ENCODE measurements around the gene MAP2K6. TPM values are rescaled to one million over a fixed set of nuclear protein-coding genes. Genes with fewer than 3 reads are reported as not detected.

Gene MAP2K6
- total RNA-seq, 1 experiment from 2014 or later: 17.7 TPM

DNA sequence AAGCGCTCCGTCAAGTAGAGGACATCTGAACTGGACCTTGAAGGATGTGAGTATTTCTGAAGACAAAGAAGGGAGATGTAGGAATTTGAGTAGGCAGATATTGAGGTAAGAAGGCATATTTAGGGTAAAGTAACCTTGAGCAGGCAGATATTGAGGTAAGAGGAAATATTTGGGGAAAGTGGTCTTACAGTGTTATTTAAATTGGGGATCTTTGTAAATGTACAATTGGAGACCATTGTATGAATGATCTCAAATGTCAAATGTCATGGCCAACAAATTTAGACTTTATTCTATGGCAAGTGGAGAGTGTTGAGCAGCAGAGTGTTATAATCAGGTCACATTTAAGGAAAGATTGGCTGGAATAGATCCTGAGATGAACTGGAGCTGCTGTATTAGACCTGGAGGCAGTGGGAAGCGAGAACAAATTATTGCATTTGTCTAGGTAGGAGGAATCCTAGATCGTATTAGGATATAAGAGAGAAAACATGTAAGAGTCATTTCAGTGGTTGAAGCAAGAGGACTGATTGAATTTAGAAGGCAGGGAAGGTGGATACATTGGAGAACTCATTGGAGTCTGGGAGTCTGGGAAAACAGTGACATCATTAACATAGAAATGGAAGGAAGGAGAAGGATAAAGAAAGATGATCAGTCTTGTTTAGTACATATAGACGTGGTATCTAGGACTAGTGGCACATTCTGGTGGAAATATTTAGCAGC lies 165.6 kb downstream of the MAP2K6 start:
- Mint-ChIP-seq H3K27me3 (ENCODE audit: low read depth) (no peaks in the 10 kb centered on the region), H3K4me1 (peaks cover 4% of the 10 kb centered on the region in 2 experiments; a peak in 2 of 4 replicates), H3K9me3 (no peaks in the 10 kb centered on the region; a peak in 1 of 5 replicates), H3K36me3 (ENCODE audit: insufficient read depth in 1 of 3, low read depth in 3 of 3) (no peaks in the 10 kb centered on the region), H3K4me3 (no peak overlapping the region), H3K27ac (no peak overlapping the region)
- no CpG with 5 or more reads among the region's 5 CpGs for WGBS (ENCODE audit: extremely low coverage, insufficient read length, low lambda C conversion rate)
- no peak overlapping the region for H2AK5ac ChIP-seq (ENCODE audit: insufficient read length, low read length)
- no peak overlapping the region for H4K91ac ChIP-seq (ENCODE audit: insufficient read length, low read depth, low read length)
- no peaks in the 10 kb centered on the region for H3K9me3 ChIP-seq (ENCODE audit: control insufficient read depth, low read depth, low read length)
- H3K18ac ChIP-seq (ENCODE audit: insufficient read length, low read depth, low read length): no peak overlapping the region
- H3K79me2 ChIP-seq (ENCODE audit: insufficient read depth, low read length): no peaks in the 10 kb centered on the region
- no peak overlapping the region for H2AFZ ChIP-seq (ENCODE audit: low read length)
- H3T11ph ChIP-seq (ENCODE audit: low read length): no peak overlapping the region
- H3K14ac ChIP-seq (ENCODE audit: insufficient read depth, low read length): no peak overlapping the region
- no peaks in the 10 kb centered on the region for H3K79me1 ChIP-seq (ENCODE audit: insufficient read depth, low read depth, low read length, poor library complexity, severe bottlenecking)
- no peak overlapping the region for H2BK20ac ChIP-seq (ENCODE audit: low read depth, low read length, poor library complexity, severe bottlenecking)
- no peaks in the 10 kb centered on the region for H3K27me3 ChIP-seq (ENCODE audit: insufficient read depth, low read length)
- H2BK12ac ChIP-seq (ENCODE audit: insufficient read length, low read depth, low read length): no peak overlapping the region
- H3K4me1 ChIP-seq (ENCODE audit: insufficient read depth, low read length): 0 out of 2 replicates have a peak, but pooled peaks cover 3% of the 10 kb centered on the region
- DNase-seq: no peak
- no peak overlapping the region for H2BK5ac ChIP-seq (ENCODE audit: insufficient read length, low read length)
- no peak overlapping the region for H3K4me2 ChIP-seq (ENCODE audit: insufficient read depth, insufficient read length, low read length)
- H3K23ac ChIP-seq (ENCODE audit: insufficient read length, low read depth, low read length): no peak overlapping the region
- H3K27ac ChIP-seq (ENCODE audit: insufficient read length, low read depth, low read length): no peak overlapping the region
- no peak overlapping the region for H4K8ac ChIP-seq (replicated peaks; ENCODE audit: insufficient read length, low read depth, low read length)
- H4K20me1 ChIP-seq (ENCODE audit: control insufficient read depth, insufficient read depth, insufficient read length): no peaks in the 10 kb centered on the region
- no peak overlapping the region for H2BK120ac ChIP-seq (ENCODE audit: low read depth, low read length, poor library complexity, severe bottlenecking)
- no peak overlapping the region for H3K56ac ChIP-seq (ENCODE audit: insufficient read length, low read depth, low read length)
- no peak overlapping the region for H3K9ac ChIP-seq (ENCODE audit: extremely low read depth, insufficient read length, low read length)
- H3K4ac ChIP-seq (ENCODE audit: low read depth, low read length): no peak overlapping the region
- H4K5ac ChIP-seq (ENCODE audit: insufficient read length, low read depth, low read length): no peak overlapping the region
- no peak overlapping the region for H2BK15ac ChIP-seq (ENCODE audit: low read depth, low read length)
- TF ChIP-seq, protein P1, sequence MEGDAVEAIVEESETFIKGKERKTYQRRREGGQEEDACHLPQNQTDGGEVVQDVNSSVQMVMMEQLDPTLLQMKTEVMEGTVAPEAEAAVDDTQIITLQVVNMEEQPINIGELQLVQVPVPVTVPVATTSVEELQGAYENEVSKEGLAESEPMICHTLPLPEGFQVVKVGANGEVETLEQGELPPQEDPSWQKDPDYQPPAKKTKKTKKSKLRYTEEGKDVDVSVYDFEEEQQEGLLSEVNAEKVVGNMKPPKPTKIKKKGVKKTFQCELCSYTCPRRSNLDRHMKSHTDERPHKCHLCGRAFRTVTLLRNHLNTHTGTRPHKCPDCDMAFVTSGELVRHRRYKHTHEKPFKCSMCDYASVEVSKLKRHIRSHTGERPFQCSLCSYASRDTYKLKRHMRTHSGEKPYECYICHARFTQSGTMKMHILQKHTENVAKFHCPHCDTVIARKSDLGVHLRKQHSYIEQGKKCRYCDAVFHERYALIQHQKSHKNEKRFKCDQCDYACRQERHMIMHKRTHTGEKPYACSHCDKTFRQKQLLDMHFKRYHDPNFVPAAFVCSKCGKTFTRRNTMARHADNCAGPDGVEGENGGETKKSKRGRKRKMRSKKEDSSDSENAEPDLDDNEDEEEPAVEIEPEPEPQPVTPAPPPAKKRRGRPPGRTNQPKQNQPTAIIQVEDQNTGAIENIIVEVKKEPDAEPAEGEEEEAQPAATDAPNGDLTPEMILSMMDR (conservative IDR thresholded peaks at IDR 0.05): no peak
- no peaks in the 10 kb centered on the region for H3K23me2 ChIP-seq (ENCODE audit: insufficient read length, low read depth, low read length, poor library complexity, severe bottlenecking)
